ENCODE results near the gene FAIM2. TPM values are rescaled to one million over a fixed set of nuclear protein-coding genes. Genes with fewer than 3 reads are reported as not detected.

Gene FAIM2
- total RNA-seq, 2 donors from 2014 or later = 0.05 to 0.68 TPM

DNA sequence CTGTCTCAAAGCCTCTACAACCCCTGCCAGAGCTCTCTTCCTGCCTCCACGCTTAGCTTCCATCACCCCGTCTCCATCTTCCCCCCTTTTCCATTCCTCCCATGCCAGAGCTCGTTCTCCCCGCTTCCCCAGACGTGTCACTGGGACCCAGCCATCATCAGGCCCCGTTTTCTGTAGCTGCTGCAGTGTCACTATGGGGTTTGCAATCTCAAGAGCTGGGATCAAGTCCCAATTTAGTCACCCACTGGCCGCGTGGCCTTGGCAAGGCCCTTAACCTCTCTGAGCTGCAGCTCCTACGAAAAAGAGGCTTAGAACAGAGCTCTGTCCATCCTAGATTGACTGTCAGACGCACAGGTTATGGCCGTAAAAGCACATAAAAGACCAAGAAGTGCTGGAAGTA is 901 bp upstream of the FAIM2 start:
- peaks cover 34% of the 10 kb centered on the region for H3K27me3 Mint-ChIP-seq

DNA sequence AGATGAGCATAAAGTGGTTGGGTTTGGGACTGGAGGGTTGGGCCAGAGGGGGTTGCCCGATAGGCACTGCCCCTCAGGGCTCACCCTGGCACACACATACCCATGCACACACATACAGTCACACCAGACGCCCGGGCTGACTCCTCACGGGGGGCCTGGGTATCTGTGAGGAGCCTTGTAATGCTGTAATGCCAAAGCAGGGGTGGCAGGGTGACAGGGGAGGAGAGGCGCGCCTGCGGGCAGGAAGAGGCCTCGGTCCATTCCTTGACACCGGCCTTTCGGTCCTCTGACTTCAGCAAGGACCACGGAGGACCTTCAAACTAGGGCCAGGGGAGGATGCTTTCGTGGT is 375 bp downstream of the FAIM2 start:
- peaks cover 6% of the 10 kb centered on the region for H3K36me3 Mint-ChIP-seq (ENCODE audit: low read depth)
- H3K9me3 ChIP-seq (ENCODE audit: control insufficient read depth, low read length, poor library complexity, severe bottlenecking) = no peaks in the 10 kb centered on the region
- no peak overlapping the region for H3K27ac Mint-ChIP-seq
- no peak for DNase-seq
- ATAC-seq = no peak
- H3K27me3 Mint-ChIP-seq = peaks cover 34% of the 10 kb centered on the region
- H3K4me1 Mint-ChIP-seq = peaks cover 19% of the 10 kb centered on the region
- peak overlapping the region; percentile 92 for H3K4me3 Mint-ChIP-seq

More for the DNA sequence above, 901 bp upstream of the FAIM2 start:
- Mint-ChIP-seq H3K27ac (peak overlapping the region; percentile 81), H3K4me3 (peak overlapping the region; percentile 92), H3K36me3 (ENCODE audit: low read depth) (peaks cover 8% of the 10 kb centered on the region), H3K4me1 (peaks cover 14% of the 10 kb centered on the region)
- no peak for DNase-seq
- ATAC-seq = no peak
- no peaks in the 10 kb centered on the region for H3K9me3 ChIP-seq (ENCODE audit: control insufficient read depth, low read length, poor library complexity, severe bottlenecking)

DNA sequence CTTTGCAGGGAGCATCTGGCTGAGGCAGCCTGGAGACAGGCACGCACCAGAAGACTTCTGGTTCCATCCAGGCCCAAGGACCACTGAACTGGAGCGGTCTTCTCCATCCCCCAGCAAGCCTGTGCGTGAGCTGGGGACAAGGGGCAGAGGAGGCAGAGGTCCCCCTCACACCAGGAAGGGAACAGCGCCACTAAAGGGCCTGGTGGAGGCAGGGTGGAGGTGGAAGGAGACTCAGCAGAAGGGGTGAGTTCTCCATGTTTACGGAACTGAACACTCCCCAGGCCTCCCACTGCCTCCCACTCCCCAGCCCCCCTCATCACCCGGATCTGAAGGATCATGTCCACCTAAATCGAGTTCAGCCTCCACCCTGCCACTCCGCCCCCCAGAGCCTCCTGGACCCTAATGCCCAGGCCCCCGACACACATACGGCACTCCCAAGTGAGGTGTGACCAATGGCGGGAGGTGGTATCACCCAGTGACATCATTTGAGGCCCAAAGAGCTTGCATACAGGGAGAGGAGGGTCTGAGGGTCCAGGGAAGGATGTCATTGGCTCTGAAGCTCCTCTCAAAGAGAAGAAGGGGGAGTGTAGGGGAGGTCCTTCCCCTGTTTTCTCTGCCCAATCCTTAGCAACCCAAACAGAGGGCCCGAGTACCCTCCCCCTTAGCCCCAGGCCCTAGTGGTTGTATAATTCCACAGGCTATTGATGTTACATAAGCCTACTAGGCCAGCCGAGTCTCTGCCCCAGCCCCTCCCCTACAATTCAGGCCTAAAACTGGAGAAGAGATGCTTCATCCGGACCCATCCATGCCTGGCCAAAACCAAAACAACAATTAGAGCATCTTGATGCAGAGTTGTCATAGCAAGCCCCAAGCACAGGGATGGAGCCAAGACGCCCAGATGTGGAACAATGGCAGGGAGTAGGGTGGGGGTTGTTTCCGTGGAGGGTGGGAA is 1.0 kb downstream of the FAIM2 start:
- ATAC-seq (no peak), DNase-seq (no peak)
- Mint-ChIP-seq H3K27ac (no peak overlapping the region), H3K27me3 (peaks cover 38% of the 10 kb centered on the region), H3K36me3 (ENCODE audit: low read depth) (peaks cover 6% of the 10 kb centered on the region), H3K4me1 (peaks cover 20% of the 10 kb centered on the region), H3K4me3 (peak overlapping the region; percentile 92)
- H3K9me3 ChIP-seq (ENCODE audit: control insufficient read depth, low read length, poor library complexity, severe bottlenecking) = no peaks in the 10 kb centered on the region

DNA sequence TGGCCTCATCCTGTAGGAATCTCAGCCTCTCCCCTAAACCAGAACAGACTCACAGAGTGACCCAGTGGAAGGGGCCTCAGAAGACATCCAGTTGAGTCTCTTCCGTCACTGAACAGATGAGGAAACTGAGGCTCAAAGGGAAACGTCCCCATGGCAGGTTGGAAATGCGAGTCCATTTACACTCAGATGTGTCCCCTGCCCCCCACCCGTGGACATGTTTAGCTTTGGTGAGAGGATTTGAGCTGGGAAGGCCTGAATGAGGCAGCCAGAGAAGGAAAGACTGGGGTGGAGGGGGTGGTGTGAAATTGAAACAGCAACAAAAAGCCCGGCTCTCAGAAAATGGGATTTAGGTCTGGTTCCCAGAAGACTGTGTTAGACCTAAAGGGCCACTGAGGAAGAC is 1.7 kb downstream of the FAIM2 start:
- no peaks in the 10 kb centered on the region for H3K9me3 ChIP-seq (ENCODE audit: control insufficient read depth, low read length, poor library complexity, severe bottlenecking)
- H3K27me3 Mint-ChIP-seq = peaks cover 44% of the 10 kb centered on the region
- peaks cover 20% of the 10 kb centered on the region for H3K4me1 Mint-ChIP-seq
- H3K36me3 Mint-ChIP-seq (ENCODE audit: low read depth) = peaks cover 6% of the 10 kb centered on the region
- H3K27ac Mint-ChIP-seq = no peak overlapping the region
- DNase-seq (no peak), ATAC-seq (no peak)
- peak overlapping the region; percentile 67 for H3K4me3 Mint-ChIP-seq

DNA sequence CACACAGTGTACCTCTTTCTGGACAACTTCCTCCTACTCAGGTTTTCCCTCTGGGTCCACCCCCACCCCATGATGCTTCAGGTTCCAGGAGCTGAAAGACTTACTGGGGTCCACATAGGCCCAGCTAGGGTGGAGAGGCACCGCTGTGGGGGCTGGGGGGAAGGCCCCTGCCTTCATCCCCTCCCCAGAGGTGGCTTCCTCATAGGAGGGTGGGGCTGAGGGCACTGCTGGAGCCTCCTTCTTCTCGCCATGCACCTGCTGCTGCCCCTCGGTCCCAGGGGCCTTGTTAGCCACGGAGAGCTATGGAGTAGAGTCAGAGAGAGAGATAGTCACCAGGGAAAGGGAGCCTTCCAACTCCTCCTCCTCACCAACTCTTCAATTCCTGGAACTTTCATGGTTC is 2.7 kb downstream of the FAIM2 start:
- no peak for DNase-seq
- H3K9me3 ChIP-seq (ENCODE audit: control insufficient read depth, low read length, poor library complexity, severe bottlenecking) = no peaks in the 10 kb centered on the region
- H3K36me3 Mint-ChIP-seq (ENCODE audit: low read depth) = peaks cover 6% of the 10 kb centered on the region
- H3K27ac Mint-ChIP-seq = no peak overlapping the region
- H3K4me3 Mint-ChIP-seq = peak overlapping the region; percentile 19
- no peak for ATAC-seq
- H3K27me3 Mint-ChIP-seq = peaks cover 46% of the 10 kb centered on the region
- peaks cover 20% of the 10 kb centered on the region for H3K4me1 Mint-ChIP-seq

DNA sequence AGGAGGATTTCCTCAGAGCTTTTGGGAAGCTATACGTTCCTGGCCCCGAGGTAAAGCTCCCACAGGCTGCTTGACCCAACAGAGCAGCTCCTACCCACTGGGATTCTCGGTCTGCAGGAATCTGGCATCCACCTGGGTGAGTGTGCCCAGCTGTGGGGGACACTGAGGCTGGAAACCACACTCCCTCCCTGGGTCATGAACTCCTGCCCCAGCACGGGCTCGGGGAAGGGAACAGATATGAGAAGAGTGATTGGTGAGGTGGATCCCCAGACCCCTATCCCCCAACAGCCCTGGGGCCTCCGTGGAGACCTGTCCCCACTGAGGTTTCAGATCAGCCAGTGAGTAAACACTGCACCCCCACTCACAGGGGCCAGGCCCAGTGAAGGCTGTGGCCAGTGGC is 3.3 kb downstream of the FAIM2 start:
- H3K27ac Mint-ChIP-seq = no peak overlapping the region
- H3K9me3 ChIP-seq (ENCODE audit: control insufficient read depth, low read length, poor library complexity, severe bottlenecking) = no peaks in the 10 kb centered on the region
- no peak overlapping the region for H3K4me3 Mint-ChIP-seq
- DNase-seq = no peak
- H3K4me1 Mint-ChIP-seq = peaks cover 20% of the 10 kb centered on the region
- ATAC-seq = no peak
- H3K36me3 Mint-ChIP-seq (ENCODE audit: low read depth) = peaks cover 6% of the 10 kb centered on the region
- H3K27me3 Mint-ChIP-seq = peaks cover 41% of the 10 kb centered on the region

DNA sequence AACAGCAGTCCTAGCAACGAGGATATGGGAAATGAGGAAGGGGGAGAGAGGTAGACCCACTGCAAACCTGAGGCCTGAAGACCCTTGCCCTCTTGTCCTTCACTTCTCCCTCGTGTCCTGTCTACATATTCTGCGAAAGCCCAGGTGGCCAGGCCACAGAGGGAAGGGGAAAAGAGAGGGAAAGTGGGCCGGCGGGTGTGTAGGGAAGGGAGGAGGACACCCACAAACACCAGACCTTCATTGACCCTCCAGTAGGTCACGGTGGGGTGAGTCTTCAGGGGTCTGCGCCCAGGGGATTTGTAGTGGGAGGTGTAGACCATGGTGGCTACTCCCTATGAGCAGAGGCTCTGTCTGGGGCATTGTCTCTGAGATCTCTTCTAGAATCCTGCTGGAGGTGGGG is 3.8 kb downstream of the FAIM2 start:
- peaks cover 41% of the 10 kb centered on the region for H3K27me3 Mint-ChIP-seq
- H3K36me3 Mint-ChIP-seq (ENCODE audit: low read depth) = peaks cover 6% of the 10 kb centered on the region
- H3K9me3 ChIP-seq (ENCODE audit: control insufficient read depth, low read length, poor library complexity, severe bottlenecking) = no peaks in the 10 kb centered on the region
- H3K4me1 Mint-ChIP-seq = peaks cover 20% of the 10 kb centered on the region
- ATAC-seq (no peak), DNase-seq (no peak)
- no peak overlapping the region for H3K4me3 Mint-ChIP-seq
- H3K27ac Mint-ChIP-seq = no peak overlapping the region

DNA sequence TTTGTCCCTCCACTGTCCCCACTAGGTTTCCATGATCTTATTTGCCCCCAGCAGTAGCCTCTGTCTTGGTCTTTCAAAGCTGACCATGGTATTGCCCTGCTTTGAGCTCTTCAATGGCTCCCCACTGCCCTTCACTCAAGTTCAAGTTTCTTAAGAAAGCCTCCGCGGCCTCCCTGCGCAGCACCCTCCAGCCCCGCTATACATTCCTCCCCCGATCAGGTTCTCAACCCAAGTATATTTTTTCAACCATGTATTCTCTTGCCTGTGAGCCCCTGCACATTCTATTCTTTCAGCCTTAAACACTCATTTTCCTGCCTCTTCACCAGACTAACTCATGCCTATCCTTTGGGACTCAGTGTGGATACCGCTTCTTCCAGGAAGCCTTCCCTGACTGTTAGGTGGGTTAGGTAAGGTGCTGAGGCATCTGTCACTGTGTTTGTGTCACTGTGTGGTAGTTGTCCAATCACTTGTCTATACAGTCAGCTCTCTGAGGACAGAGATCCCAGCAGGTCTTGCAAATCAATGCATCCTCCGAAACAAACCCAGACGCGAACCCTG is 4.3 kb downstream of the FAIM2 start:
- peaks cover 36% of the 10 kb centered on the region for H3K27me3 Mint-ChIP-seq

DNA sequence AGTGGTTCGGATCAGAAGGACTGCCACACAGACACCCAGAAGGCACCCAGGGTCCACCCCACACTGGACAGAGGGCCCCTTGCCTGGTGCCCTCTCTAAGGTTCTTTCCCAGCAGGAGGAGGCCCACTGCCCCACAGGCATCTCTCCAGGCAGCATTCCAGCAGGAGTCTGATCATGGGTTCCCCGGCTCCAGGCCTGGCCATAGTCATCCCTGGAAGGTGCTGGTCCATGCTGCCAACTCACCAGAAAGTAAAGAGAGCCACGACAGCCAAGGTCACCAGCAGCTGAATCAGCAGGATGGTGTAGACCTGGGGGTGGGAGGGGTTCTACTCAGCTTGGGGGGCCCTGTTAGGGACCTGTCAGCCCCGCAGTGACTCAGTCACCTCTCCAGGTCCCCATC is 6.4 kb downstream of the FAIM2 start:
- H3K4me3 Mint-ChIP-seq = no peak overlapping the region
- ATAC-seq (no peak), DNase-seq (no peak)
- H3K27ac Mint-ChIP-seq = no peak overlapping the region
- H3K36me3 Mint-ChIP-seq (ENCODE audit: low read depth) = peaks cover 3% of the 10 kb centered on the region
- peaks cover 15% of the 10 kb centered on the region for H3K4me1 Mint-ChIP-seq
- H3K27me3 Mint-ChIP-seq = peaks cover 45% of the 10 kb centered on the region
- no peaks in the 10 kb centered on the region for H3K9me3 ChIP-seq (ENCODE audit: control insufficient read depth, low read length, poor library complexity, severe bottlenecking)

More for the DNA sequence above, 4.3 kb downstream of the FAIM2 start:
- DNase-seq = no peak
- peaks cover 3% of the 10 kb centered on the region for H3K36me3 Mint-ChIP-seq (ENCODE audit: low read depth)
- no peak overlapping the region for H3K27ac Mint-ChIP-seq
- no peaks in the 10 kb centered on the region for H3K9me3 ChIP-seq (ENCODE audit: control insufficient read depth, low read length, poor library complexity, severe bottlenecking)
- peaks cover 15% of the 10 kb centered on the region for H3K4me1 Mint-ChIP-seq
- ATAC-seq = no peak
- H3K4me3 Mint-ChIP-seq = no peak overlapping the region

DNA sequence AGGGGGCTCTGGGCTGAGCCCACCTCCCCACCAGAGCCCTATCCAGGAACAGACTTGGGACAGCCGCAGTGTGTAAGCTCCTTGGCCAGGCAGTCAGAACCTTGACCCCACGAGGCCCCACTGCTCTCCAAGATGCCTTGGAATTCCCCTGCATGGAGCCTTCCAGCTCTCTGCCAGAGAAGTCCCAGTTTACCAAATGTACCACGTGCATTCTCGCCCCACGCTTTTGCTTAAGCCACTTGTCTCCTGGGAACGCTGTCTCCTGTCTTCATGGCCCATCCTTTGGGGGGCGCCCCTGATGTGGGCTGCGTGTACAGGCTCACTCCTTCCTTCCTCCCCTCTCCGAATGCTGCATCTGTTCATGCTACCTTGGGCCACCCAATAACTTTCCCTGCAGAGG is 7.9 kb downstream of the FAIM2 start:
- no peaks in the 10 kb centered on the region for H3K36me3 Mint-ChIP-seq (ENCODE audit: low read depth)
- H3K4me1 Mint-ChIP-seq = peaks cover 10% of the 10 kb centered on the region
- H3K27me3 Mint-ChIP-seq = peaks cover 44% of the 10 kb centered on the region
- H3K4me3 Mint-ChIP-seq = no peak overlapping the region
- H3K27ac Mint-ChIP-seq = no peak overlapping the region
- DNase-seq (no peak), ATAC-seq (no peak)
- no peaks in the 10 kb centered on the region for H3K9me3 ChIP-seq (ENCODE audit: control insufficient read depth, low read length, poor library complexity, severe bottlenecking)

DNA sequence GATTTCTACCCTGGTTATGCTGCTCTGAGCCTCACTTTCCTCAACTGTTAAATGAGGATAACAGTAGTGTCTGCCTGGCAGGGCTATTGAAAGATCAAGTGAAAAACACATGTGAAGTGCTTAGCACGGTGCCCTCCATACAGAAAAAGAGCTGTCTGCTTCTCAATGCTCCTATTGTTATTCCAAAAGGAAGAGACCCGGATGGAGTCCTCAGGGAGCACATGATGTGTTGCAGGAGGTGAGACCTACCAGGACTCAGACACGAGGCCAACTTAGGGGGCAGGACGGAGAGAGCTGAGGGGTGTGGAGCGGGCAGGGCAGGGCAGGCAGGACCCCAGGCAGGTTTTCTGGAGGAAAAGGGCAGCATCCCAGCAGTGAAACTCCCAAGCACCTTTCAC is 8.9 kb downstream of the FAIM2 start:
- H3K36me3 Mint-ChIP-seq (ENCODE audit: low read depth) = no peaks in the 10 kb centered on the region
- ATAC-seq = no peak
- no peak overlapping the region for H3K4me3 Mint-ChIP-seq
- no peak for DNase-seq
- peaks cover 50% of the 10 kb centered on the region for H3K27me3 Mint-ChIP-seq
- H3K9me3 ChIP-seq (ENCODE audit: control insufficient read depth, low read length, poor library complexity, severe bottlenecking) = no peaks in the 10 kb centered on the region
- no peak overlapping the region for H3K27ac Mint-ChIP-seq
- H3K4me1 Mint-ChIP-seq = peaks cover 10% of the 10 kb centered on the region

DNA sequence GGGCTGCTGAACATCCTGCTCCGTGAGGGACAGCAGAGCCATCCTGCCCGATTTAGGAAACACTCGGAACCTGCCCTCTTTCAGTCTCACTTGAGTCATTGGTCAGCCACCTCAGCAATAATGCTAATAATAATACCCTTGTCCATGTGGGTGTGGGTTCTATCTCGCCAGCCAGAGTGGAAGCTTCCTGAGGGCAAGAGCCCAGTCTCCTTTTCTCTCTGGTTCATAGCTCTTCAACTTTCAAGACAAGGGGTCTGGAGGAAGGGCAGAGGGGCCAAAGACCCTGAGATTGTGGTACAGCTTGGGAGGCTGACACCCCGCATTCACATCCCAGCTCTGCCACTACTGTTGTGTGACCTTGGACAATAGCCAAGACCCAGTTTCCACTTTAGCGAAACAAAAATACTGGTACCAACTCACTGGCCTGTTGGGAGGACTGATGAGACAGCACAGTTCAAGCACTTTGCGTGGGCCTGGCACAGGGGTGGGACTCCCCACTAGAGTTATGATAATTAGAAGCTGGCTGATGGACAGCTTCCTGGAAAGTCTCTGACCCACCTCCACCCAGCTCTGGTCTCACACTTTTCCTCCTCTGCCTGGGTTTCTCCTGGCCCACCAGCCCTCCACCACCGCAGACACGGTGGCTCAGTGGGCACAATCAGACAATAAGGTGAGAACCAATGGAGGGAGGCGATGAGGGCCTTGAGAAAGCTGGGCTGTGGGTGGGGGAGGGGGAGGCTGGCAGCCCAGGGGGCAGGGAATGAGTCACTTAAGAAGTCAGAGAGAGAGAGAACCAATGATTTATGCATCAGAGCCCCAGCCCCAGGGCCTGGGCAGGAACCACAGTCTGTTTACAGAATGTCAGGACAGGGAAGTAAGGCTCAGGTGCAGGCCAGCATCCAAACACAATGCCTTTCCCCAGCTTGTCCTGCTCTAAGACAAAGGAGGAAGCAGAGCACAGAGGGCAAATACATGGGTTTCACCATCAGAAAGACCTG is 9.6 kb downstream of the FAIM2 start:
- no peak for DNase-seq
- Mint-ChIP-seq H3K4me3 (no peak overlapping the region), H3K27ac (no peak overlapping the region), H3K27me3 (peaks cover 43% of the 10 kb centered on the region), H3K4me1 (peaks cover 6% of the 10 kb centered on the region), H3K36me3 (ENCODE audit: low read depth) (no peaks in the 10 kb centered on the region)
- ATAC-seq = no peak
- H3K9me3 ChIP-seq (ENCODE audit: control insufficient read depth, low read length, poor library complexity, severe bottlenecking) = no peaks in the 10 kb centered on the region

DNA sequence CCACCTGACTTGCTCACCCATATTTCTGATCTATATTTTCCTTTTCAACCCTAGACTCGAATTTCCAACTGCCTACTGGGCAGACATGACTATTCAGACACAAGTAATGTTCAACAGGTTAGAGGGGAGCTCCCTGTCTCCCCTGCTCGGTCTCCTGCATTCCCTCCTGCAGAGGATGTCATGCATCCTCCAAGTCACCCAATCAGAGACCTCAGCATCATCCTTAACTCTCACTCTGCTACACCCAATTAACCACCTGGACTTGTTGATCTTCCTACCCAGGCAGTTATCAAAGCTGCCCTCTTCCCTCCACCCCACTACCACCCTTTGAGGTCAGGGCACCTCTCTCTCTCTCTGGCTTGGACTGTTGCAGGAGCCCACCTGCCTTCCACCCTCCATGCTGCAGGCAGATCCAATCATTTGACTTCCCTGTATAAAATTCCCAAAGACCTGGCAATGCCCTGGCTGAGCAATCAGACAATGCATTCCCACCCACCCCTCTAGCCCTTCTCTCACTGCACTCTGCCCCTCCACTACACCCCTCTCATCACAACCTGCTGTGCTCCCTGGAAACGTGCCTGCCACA is 10.9 kb downstream of the FAIM2 start:
- Mint-ChIP-seq H3K4me3 (no peak overlapping the region), H3K4me1 (peaks cover 4% of the 10 kb centered on the region), H3K36me3 (ENCODE audit: low read depth) (no peaks in the 10 kb centered on the region), H3K27ac (no peak overlapping the region), H3K27me3 (peaks cover 36% of the 10 kb centered on the region)
- no peak for DNase-seq
- no peak for ATAC-seq
- no peaks in the 10 kb centered on the region for H3K9me3 ChIP-seq (ENCODE audit: control insufficient read depth, low read length, poor library complexity, severe bottlenecking)

Measured in T-helper 17 cell (primary cell).